Hepatic stellate cell (primary cell): Measurements from ENCODE around the gene IL3.

Source experiments
- DNase-seq: peaks from one replicate; pipeline ENCODE4 v3.0.0; 2011; ENCODE audit warnings: low spot score

IL3 gene

GRCh38 chr5:132025403-132025971 is 35.0 kb upstream of the IL3 start:
- no peak for DNase-seq

- no peak for DNase-seq
These were observed 33.9 kb upstream of the IL3 start for GRCh38 chr5:132026516-132027008.

- no peak for DNase-seq
These were observed 33.4 kb upstream of the IL3 start for GRCh38 chr5:132027027-132027426.

- DNase-seq, result no peak
These were observed 30.7 kb upstream of the IL3 start for GRCh38 chr5:132029609-132030330.

GRCh38 chr5:132030610-132031009 is 29.8 kb upstream of the IL3 start:
- DNase-seq, result no peak

GRCh38 chr5:132032196-132032595 is 28.3 kb upstream of the IL3 start:
- no peak for DNase-seq

GRCh38 chr5:132033122-132033521 is 27.3 kb upstream of the IL3 start:
- no peak for DNase-seq

- DNase-seq, result no peak
These were observed 23.1 kb upstream of the IL3 start for GRCh38 chr5:132037353-132037752.

GRCh38 chr5:132044207-132044606 is 16.2 kb upstream of the IL3 start:
- DNase-seq, result no peak

GRCh38 chr5:132046880-132047299 is 13.6 kb upstream of the IL3 start:
- DNase-seq, result no peak

GRCh38 chr5:132049093-132049492 is 11.4 kb upstream of the IL3 start:
- no peak for DNase-seq

GRCh38 chr5:132049559-132049958 is 10.9 kb upstream of the IL3 start:
- DNase-seq, result no peak

GRCh38 chr5:132050136-132050535 is 10.3 kb upstream of the IL3 start:
- DNase-seq, result no peak

GRCh38 chr5:132050661-132051552 is 9.5 kb upstream of the IL3 start:
- no peak for DNase-seq

- no peak for DNase-seq
These were observed 7.9 kb upstream of the IL3 start for GRCh38 chr5:132052520-132052919.

GRCh38 chr5:132053483-132053882 is 7.0 kb upstream of the IL3 start:
- no peak for DNase-seq

- DNase-seq, result no peak
These were observed 6.3 kb upstream of the IL3 start for GRCh38 chr5:132054031-132054696.

GRCh38 chr5:132054697-132055440 is 5.6 kb upstream of the IL3 start:
- no peak for DNase-seq

- peak; percentile 1 for DNase-seq
These were observed 5.0 kb upstream of the IL3 start for GRCh38 chr5:132055441-132055807.

GRCh38 chr5:132055808-132056609 is 4.4 kb upstream of the IL3 start:
- peak; percentile 4 for DNase-seq
